NCI-H1092 treated with DMSO at 0.1 percent for 48 hours (cell line): Measurements from ENCODE around the gene KRABD2.
"Not testable (repeated sequence)": the region's sequence is repeated elsewhere in the genome, so short reads cannot be mapped to it uniquely, and the experiment has no call there.

ENCODE experiments used
- DNase-seq: peaks from one replicate; lab custom pipeline; 2025; lab: John Stamatoyannopoulos, UW

KRABD2 gene

GRCh38 chr17:8360751-8361150 is 15.8 kb downstream of the KRABD2 start:
- DNase-seq: no peak

DNA sequence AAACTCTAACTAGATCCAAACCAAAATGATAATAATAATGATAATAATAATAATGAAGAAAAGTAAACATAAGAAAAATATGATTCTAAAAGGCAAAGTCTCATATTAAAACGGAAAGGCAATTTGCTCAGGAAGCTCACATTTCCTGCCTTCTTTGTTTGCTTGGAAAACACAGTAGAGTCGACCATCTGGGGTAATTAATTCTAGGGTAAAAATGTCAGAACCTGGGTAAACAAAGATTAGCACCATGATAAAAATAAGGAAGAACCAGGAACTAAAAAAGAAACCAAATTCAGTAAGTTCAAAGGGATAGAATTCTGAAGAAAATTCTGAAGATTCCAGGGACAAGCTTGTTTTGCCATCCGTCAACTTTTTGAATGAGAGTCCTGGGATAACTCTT is 16.2 kb downstream of the KRABD2 start:
- DNase-seq: no peak

DNA sequence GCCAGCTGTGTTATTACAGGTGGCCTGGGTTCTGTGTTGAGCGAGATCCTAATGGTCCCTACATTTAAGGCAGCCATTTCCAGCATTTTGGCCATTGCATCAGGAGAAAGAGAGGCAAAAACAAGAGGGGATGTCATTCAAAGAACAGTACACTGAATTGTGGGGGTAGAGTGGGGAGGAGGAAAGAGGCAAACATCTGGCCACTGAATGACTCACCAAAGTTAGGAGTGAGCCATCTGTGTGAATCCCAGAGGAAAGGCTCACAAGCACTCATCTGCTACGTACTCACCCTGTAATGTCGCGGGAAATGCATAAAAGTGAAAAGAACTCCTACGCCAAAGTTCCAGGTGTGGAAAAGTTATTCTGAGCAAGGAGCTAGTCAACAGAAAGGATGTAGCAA is 16.7 kb downstream of the KRABD2 start:
- DNase-seq: no peak

DNA sequence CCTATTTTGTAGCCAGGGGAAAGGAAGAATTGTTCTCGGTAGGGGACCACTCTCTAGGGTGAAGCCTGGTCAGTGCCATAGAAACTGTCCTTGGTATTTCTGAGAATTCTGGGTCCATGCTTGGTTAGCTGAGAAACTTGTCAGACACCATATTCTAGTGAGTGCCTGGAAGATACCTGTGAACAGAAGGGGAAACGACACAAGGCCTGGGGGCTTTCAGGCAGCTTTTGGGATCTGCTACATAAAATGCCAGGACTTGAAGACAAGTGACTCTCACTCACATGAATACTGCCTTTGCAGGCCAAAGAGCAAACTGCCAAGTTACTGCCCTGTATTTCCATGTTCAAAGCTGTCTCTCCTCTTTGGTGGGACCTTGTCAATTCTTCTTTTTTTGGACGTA is 18.6 kb downstream of the KRABD2 start:
- DNase-seq: no peak

GRCh38 chr17:8354236-8354635 is 22.3 kb downstream of the KRABD2 start:
- DNase-seq: no peak

DNA sequence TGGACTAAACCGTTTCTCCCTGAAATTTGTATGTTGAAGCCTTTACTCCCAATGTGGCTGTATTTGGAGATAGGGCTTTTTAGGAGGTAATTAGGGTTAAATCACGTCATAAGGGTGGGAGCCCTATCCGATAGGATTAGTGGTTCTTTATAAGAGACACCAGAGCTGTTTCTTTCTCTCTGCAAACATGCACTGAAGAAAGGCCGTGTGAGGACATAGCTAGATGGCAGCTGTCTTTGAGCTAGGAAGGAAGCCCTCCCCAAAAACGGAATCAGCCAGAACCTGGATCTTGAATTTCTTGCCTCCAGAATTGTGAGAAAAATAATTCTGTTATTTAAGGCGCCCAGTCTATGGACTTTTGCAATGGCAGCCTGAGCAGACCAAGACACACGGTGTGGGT is 22.8 kb downstream of the KRABD2 start:
- DNase-seq: no peak

GRCh38 chr17:8350339-8350738 is 26.2 kb downstream of the KRABD2 start:
- no peak for DNase-seq

DNA sequence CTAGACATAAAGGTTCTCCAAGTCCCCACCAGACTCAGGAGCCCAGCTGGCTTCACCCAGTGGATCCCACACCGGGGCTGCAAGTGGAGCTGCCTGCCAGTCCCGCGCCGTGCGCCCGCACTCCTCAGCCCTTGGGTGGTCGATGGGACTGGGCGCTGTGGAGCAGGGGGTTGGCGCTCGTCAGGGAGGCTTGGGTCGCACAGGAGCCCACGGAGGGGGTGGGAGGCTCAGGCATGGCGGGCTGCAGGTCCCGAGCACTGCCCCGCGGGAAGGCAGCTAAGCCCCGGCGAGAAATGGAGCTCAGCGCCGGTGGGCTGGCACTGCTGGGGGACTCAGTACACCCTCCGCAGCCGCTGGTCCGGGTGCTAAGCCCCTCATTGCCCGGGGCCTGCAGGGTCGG is 29.5 kb downstream of the KRABD2 start:
- DNase-seq: not testable (repeated sequence)

DNA sequence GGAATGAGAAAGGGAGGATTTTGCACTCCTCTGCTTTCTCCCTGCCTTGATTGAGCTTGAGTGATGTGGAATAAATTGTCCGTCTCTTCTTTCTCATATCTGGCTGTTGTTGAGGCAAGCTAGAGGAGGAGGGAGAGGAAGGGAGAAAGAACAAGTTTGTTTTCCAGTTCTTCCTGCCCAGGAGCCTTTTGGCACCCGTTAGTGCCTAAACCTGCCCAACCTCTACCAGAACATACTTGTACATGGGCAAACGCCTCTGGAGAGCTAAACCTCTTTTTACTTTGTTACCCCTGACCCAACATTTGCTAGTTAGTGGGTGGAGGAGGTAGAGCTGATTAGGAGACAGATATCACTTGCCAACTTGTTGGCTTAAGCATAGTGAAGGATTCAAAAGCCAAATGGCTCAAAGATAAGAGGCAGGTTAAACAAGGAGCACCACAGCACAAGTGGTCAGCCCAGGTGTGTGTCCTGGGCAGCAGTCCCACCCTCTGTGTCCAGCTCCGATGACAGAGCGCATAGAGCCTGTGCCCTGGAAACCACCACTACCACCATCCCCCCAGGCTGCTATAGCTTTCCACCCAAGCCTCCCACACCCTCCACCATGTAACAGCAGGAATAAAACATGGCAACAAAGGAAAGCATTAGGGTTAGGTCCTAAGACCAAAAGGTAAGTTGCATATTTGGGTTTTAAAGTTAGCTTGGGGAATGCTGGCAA is 30.4 kb downstream of the KRABD2 start:
- DNase-seq: no peak

DNA sequence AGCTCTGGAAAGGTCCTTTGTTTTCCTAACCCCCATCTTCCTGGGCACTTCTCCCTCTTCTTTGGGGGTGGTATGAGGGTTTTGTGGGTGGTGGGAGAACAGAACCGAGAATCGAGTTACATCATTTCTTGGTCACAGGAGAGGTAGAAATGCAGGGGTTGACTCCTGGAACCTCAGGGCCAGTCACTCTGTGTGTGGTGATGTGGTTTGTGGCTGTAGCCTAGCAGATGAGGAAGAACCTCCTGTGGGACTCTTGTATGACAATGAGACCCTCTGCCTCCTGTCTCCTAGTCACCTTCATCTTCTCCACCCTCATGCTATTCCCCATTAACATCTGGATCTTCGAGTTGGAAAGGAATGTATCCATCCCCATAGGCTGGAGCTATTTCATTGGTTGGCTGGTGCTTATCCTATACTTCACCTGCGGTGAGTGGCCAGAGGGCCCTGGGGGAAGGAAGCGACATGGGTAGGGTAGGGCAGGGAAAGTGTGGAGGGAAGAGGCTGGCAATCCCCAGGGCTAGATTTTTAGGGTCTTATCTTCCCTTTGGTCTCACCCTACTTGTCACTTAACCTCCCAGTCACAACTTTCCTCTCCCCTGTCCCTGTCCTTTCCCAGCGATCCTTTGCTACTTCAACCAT is 31.3 kb downstream of the KRABD2 start:
- no peak for DNase-seq

DNA sequence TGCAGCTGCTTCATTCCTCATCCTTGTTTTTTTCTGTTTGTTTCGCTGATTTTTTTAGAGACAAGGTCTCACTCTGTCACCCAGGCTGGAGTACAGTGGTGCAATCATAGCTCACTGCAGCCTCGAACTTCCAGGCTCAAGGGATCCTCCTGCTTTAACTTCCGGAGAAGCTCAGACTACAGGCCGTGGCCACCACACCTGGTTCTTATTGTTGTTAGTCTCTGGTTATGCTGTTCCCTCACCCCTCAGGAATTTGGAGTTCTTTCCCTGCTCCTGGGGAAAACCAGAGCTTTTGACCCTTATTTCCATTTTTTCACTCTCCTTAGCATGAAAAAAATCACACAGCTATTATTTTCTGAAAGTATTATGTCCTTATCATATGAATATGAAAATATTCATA is 35.0 kb downstream of the KRABD2 start:
- DNase-seq: no peak

DNA sequence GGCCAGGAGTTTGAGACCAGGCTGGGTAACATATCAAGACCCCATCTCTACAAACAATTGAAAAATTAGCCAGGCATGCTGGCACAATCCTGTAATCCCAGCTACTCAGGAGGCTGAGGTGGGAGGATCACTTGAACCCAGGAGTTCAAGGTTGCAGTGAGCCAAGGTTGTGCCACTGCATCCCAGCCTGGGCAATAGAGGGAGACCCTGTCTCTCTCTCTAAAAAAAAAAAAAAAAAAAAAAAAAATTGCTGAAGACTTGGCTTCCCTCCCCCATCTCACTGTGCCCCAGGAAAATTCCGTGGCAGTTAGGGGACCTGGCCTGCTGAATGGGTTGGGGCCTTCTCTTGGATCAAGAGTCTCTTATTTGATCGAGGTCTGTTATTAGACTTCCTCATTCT is 37.0 kb downstream of the KRABD2 start, which contains the start of gene ODF4:
Gene ODF4, plus strand, starts transcription at position 301 of the 400 bp plus-strand sequence. CDS start 212 bp downstream, outside the sequence.
- DNase-seq: no peak

- no peak for DNase-seq
These were observed 37.8 kb downstream of the KRABD2 start for GRCh38 chr17:8338753-8339140.

GRCh38 chr17:8337802-8338752 is 38.4 kb downstream of the KRABD2 start:
- no peak for DNase-seq

DNA sequence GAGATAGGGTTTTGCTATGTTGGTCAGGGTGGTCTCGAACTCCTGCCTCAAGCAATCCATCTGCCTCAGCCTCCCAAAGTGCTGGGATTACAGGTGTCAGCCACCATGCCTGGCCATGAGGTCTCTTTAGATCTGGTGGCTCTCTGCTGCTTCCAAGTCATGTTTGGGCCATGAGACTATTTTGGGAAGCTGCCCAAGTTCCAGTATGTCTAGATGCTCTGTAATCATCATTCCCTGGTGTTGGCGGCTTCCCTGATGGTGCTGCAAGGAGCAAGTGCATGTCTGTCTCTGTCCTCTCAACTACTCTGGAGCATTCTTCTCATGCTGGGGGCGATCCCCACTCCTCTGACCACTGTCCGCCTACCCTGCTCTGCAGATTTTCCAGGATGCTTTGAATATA is 43.2 kb downstream of the KRABD2 start:
- no peak for DNase-seq

- DNase-seq: no peak
These were observed 43.8 kb downstream of the KRABD2 start for GRCh38 chr17:8332688-8333087.

GRCh38 chr17:8332128-8332527 is 44.4 kb downstream of the KRABD2 start:
- no peak for DNase-seq

- peak; percentile 8 for DNase-seq
These were observed 49.2 kb downstream of the KRABD2 start for GRCh38 chr17:8327303-8327649.
